Activated T-cell treated with anti-CD3 and anti-CD28 coated beads for 24 hours (primary cell): ENCODE data around the gene RGS7.
"Not testable (repeated sequence)": the region's sequence is repeated elsewhere in the genome, so short reads cannot be mapped to it uniquely, and the experiment has no call there.

Experiments used
- DNase-seq: peaks from one replicate; pipeline ENCODE4 v3.0.0-alpha.2; 2020; ENCODE audit warnings: low read depth

The RGS7 gene

DNA sequence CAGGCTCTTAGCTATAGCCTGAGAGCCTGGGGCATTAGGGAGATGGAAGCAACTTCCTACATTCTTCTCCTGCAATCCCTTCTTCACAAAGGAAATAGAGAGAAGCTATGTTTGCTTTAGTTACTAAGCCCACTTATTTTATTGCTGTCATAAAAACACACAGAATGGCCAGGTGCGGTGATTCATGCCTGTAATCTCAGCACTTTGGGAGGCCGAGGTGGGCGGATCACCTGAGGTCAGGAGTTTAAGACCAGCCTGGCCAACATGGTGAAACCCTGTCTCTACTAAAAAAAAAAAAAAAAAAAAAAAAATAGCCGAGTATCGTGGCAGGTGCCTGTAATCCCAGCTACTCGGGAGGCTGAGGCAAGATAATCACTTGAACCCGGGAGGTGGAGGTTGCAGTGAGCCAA lies 573.3 kb downstream of the RGS7 start:
- DNase-seq = not testable (repeated sequence)

GRCh38 chr1:240776237-240776636 lies 580.8 kb downstream of the RGS7 start:
- no peak for DNase-seq

- no peak for DNase-seq
Measured at GRCh38 chr1:240772131-240772530, 584.9 kb downstream of the RGS7 start.

DNA sequence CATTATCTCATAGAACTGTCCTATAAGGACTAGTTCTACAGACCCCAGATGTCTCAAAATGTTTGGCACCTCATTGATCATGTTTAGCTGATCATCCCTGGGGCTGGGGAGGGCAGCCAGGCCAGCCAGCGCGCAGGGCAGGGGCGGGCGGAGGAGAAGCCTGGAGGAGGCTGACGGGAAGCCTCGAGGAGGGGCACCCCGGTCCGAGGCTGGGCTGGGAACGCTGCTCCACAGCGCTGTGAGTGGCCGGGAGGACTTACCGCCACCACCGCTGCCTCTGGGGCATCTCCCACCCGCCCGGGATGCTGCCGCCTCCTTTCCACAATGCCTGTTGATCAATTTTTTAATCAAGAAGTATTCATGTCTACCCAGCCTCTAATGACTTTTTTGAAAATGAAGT lies 585.6 kb downstream of the RGS7 start:
- DNase-seq = no peak

- no peak for DNase-seq
Measured at GRCh38 chr1:240768979-240769378, 588.0 kb downstream of the RGS7 start.

GRCh38 chr1:240766831-240767230 lies 590.2 kb downstream of the RGS7 start:
- DNase-seq = no peak

DNA sequence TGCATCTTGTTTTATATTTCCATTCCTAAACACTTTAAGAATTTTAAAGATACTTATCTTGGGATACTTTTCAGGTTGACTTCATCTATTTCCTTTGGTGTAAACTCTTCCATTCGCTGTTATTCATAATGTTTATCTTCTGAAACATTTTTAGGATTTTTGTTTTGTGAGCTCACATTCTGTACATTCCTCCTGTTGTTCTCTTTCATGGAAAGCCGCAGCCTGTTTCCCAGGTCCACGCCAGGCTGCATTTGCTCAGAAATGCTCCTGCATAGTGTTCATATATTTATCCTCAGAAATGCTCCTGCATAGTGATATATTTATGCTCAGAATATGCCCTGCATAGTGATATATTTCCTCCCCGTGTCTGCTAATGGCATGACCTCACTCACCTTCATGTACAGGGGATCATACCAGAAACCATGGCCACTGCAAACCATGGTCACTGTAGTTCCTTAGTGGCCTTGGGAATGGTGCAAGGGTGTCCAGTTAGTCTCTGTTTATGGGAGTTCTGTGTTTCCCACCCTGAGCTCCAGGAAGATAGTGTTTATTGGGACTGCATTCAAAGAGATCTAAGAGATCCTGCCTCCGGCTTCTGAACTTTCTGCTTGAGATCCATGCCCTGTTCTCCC lies 591.2 kb downstream of the RGS7 start:
- DNase-seq = no peak

DNA sequence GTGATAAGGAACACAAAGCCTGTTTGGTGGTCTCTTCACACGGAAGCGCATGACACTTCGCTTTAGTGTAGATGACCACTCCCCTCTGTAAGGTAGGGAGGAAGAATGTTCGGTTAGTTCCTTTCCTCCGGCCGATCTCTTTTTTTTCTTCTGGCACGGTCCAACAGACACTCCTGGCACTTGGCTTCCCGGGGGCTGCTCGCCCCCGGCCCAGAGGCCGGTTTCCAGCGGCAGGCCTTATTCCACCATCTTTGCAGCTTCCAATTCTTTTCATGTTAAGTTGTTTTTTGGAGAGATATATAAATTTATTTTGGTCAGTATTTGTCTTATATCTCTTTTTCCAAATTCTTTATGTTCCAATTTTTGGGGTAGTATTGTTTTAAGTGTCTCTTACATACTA lies 593.2 kb downstream of the RGS7 start:
- DNase-seq = no peak

GRCh38 chr1:240763095-240763494 lies 593.9 kb downstream of the RGS7 start:
- DNase-seq = not testable (repeated sequence)

GRCh38 chr1:240762471-240762987 lies 594.5 kb downstream of the RGS7 start:
- not testable (repeated sequence) for DNase-seq

DNA sequence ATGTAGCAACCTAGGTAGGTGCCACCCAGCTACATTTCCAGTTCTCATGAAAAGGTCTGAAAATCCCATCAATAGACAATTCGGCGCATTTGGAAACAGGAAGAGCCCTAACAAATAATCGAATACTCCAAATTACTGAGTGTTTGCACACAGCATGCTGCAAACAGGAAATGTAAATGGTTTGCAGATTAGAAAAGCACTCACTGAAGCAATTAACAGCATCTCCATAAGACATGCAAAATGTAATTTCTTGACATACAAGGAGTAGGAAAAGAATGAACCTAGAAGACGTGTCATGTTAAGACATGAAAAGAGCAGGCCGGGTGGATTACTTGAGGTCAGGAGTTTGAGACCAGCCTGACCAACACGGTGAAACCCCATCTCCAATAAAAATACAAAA lies 598.2 kb downstream of the RGS7 start:
- DNase-seq = not testable (repeated sequence)

- DNase-seq = no peak
Measured at GRCh38 chr1:240758296-240758695, 598.7 kb downstream of the RGS7 start.

- no peak for DNase-seq
Measured at GRCh38 chr1:240747907-240748306, 609.1 kb downstream of the RGS7 start.

DNA sequence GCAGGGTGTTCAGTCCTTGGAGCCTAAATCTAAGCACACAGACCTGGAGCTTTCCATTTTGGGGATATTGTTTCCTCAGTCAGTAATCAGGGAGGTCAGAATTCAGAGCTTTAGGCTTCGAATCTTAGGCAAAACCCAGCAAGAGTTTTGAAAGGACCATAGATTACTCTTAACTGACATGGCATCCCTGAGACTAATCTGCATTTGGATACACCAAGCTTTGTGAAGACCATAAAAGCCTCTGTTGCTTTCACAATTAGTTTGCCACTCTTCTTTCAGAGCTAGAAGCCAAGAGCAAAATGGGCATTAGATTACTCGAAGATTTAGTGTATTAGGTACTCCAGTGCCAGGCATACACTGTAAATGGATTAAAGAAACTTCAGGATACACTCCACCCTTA lies 613.3 kb downstream of the RGS7 start:
- DNase-seq = no peak

GRCh38 chr1:240739754-240740153 lies 617.3 kb downstream of the RGS7 start:
- DNase-seq = no peak

GRCh38 chr1:240739139-240739538 lies 617.9 kb downstream of the RGS7 start:
- DNase-seq = no peak

DNA sequence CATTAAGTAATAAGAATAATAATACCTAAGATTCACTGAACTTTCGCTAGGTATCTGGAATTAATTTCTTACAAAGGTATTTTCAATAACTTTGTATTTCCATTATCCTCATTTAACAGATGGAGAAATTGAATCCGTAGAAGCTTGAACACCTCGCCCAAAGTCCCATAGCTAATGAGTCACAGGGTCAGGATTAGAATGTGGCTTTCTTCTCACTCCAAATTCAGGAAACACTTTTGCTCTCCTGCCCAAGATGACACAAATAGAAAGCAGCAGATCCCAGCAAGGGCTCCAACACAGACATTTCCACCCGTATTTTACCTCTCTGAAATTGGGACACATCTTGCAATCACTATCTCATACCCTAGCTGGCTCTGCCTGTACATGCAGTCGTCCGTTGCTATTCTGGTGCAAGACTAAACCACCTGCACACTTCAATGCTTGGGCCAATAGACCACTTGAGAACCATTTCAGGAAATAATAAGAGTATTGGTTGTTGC lies 619.2 kb downstream of the RGS7 start:
- no peak for DNase-seq

DNA sequence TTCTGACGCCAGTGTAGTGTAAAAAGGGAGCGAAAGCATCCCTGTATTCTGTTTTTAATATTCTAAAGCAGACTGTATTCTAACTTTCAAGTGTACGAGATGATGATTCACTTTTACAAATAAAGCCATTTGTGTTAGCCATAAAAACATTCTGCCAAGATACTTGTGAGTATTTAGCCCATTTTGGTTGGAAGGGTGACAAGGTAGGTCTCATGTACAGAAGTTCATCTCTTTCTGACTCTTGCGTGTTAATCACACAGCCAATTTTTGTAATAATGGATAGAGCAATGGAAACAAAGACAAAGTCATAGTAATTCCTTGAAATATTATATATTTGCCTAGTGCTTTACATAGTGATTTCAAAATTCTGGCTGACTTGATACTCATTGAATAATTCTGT lies 619.7 kb downstream of the RGS7 start:
- DNase-seq = no peak

DNA sequence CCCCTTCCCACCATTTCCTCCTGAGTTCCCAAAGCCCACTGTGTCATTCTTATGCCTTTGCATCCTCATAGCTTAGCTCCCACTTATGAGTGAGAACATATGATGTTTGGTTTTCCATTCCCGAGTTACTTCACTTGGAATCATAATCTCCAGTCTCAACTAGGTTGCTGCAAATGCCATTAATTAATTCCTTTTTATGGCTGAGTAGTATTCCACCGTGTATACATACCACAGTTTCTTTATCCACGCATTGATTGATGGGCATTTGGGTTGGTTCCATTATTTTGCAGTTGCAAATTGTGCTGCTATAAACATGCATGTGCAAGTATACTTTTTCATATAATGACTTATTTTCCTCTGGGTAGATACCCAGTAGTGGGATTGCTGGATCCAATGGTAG lies 622.3 kb downstream of the RGS7 start:
- DNase-seq = not testable (repeated sequence)

- no peak for DNase-seq
Measured at GRCh38 chr1:240734001-240734400, 623.0 kb downstream of the RGS7 start.

DNA sequence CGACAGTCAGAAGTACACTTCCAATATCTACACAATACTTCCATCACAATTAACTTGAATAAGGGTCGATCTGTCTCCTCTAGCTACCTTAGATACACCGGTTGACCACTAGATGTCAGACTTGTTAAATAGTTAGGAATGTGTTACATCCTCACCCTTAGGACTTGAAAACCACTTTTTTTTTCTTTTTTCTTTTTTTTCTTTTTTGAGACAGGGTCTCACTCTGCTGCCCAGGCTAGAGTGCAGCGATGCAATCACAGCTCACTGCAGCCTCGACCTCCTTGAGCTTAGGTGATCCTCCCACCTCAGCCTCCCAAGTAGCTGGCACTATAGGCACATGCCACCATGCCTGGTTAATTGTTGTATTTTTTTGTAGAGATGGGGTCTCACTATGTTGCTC lies 624.6 kb downstream of the RGS7 start:
- DNase-seq = no peak
